ENCODE results near the gene MATCAP1. TPM values are rescaled to one million over a fixed set of nuclear protein-coding genes. Genes with fewer than 3 reads are reported as not detected.

The MATCAP1 gene
- total RNA-seq, 8 experiments from 2014 or later: 13.9 to 93.4 (median 55.0) TPM

DNA sequence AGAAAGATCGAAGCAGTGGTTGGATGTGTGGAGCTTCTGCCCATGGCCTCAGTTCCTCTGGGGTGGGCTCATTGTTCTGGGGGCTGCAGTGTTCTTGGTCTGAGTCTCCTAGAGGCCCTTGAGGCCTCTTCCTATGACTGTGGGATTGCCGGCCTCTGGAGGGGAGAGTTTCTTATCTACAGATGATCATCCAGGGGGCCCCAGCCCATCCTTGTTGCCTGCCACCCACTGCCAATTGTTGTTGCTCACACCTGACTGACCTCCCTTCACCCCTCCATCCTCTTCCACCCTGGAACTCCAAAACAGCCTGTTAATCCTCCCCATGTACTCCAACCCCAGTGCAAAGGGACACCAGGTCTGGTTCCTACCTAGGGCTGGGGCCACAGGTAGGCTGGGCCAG, 38.8 kb downstream of the MATCAP1 start:
- WGBS, 10 experiments: 40 to 100% (median 90%) methylated on average over 1 to 2 of the region's 2 CpGs; no CpG with 5 or more reads in 5 of the 10 experiments
- Histone ChIP-seq H3K4me1 (replicated peaks in 1 of 2) (no peaks in the 10 kb centered on the region), H3K27ac (no peak overlapping the region), H3K4me3 (no peak overlapping the region)
- in situ Hi-C loops (cut with MboI; ENCODE audit: low pct_unique_long_range_greater_than_20kb in 2 of 9, low sequenced_read_pairs in 9 of 9, unreplicated experiment in 9 of 9): no loop called here
- ATAC-seq (replicated peaks in 6 of 8): no peak

DNA sequence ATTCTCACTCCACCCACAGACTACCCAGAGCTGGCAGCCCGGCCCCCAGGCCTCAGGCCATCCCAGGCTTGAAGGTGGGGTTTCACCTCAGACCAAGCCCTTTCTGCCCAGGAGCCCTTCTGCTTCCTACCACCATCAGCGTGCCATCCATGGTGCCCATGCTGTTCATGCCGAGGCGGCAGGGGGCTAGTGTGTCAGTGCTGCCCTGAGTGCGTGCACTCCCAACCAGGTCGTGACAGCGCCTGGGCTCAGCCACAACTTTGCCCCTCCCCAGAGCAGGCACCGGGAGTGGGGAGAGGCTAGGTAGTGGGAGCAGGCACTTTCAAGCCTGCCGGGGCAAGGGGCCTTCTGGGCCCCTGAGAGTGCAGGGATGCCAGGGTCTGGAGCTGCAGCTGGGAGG, 41.4 kb downstream of the MATCAP1 start:
- 80 to 100% (median 97%) methylated on average over 1 to 5 of the region's 9 CpGs; no CpG with 5 or more reads in 7 of the 10 experiments for WGBS, 10 experiments
- Histone ChIP-seq H3K27ac (no peak overlapping the region), H3K4me3 (no peak overlapping the region), H3K4me1 (replicated peaks in 1 of 2) (no peaks in the 10 kb centered on the region)
- in situ Hi-C loops (cut with MboI; ENCODE audit: low pct_unique_long_range_greater_than_20kb in 2 of 9, low sequenced_read_pairs in 9 of 9, unreplicated experiment in 9 of 9): no loop called here
- no peak for ATAC-seq (replicated peaks in 6 of 8)

DNA sequence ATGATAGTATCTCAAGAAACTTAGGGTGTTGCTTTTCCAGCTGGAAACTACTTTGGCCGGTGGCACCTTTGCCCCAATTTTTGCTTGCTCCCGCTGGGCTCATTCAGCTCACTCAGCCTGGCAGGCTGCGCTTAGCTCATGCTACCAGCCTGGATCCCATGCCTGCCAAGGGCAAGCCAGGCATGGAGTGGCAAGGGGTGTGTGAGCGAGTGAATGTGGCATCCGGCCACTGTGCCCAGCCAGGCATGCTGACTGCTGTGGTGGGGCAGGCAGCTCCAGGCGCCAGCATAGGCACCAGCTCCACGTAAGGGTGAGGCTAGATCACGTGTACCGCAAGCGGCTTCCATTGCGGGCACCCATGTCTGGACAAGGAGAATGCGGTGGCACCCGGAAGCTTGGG, 42.4 kb downstream of the MATCAP1 start:
- Histone ChIP-seq H3K27ac (no peak overlapping the region), H3K4me3 (no peak overlapping the region), H3K4me1 (replicated peaks in 1 of 2) (no peaks in the 10 kb centered on the region)
- WGBS, 10 experiments: 83 to 100% (median 96%) methylated on average over 1 to 8 of the region's 13 CpGs; no CpG with 5 or more reads in 3 of the 10 experiments
- in situ Hi-C loops (cut with MboI; ENCODE audit: low pct_unique_long_range_greater_than_20kb in 2 of 9, low sequenced_read_pairs in 9 of 9, unreplicated experiment in 9 of 9): no loop called here
- no peak for ATAC-seq (replicated peaks in 6 of 8)

DNA sequence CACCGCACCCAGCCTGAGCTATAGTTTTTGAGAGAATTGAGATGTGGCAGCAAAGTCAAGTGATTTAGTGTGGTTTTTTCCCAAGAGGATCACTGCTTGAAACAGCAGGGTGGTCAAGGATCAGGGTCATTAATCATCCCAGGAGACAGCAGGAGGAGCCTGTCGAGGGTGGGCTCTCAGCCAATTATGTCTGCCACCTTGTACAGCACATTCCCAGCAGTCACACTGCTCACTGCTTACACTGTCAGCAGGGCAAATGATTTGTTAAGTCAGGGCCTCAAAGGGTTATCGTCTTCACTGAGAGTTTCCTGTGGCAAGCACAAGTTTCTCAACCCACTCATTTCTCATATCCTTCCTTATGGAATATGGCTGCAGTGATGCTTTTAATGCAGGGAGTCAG, 46.2 kb downstream of the MATCAP1 start:
- in situ Hi-C loops (cut with MboI; ENCODE audit: low pct_unique_long_range_greater_than_20kb in 2 of 9, low sequenced_read_pairs in 9 of 9, unreplicated experiment in 9 of 9): no loop called here
- no peak overlapping the region for H3K27ac ChIP-seq
- peak in 1 of 8 experiments; percentile 22 for ATAC-seq (replicated peaks in 6 of 8)

DNA sequence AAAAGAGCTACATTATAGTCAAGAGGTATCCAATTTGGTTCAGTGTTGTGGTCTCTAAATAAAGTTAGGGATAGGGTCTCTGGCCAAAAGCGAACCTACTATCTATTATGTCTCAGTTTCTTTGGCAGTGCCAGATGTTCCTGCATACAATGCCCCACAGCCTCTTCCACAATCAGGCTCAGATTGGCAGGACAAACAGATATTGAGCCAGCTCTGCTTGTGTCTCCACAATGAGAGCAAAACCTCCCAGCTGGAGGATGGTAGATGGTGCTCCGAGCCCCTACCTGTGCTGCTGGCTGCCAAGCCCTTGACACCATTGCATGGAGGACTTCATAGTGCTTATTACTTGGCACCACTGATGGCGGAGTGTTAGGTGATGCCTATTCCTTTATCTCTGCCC, 54.3 kb downstream of the MATCAP1 start:
- 77 to 100% (median 100%) methylated on average over 1 to 3 of the region's 3 CpGs; no CpG with 5 or more reads in 5 of the 10 experiments for WGBS, 10 experiments
- Histone ChIP-seq H3K4me3 (no peak overlapping the region), H3K27ac (no peak overlapping the region), H3K4me1 (replicated peaks in 1 of 2) (no peaks in the 10 kb centered on the region)
- in situ Hi-C loops (cut with MboI; ENCODE audit: low pct_unique_long_range_greater_than_20kb in 2 of 9, low sequenced_read_pairs in 9 of 9, unreplicated experiment in 9 of 9): no loop called here
- ATAC-seq (replicated peaks in 6 of 8): no peak

More for the DNA sequence above, 46.2 kb downstream of the MATCAP1 start:
- no peak overlapping the region for H3K4me3 ChIP-seq
- 0 to 59% (median 35%) methylated on average over 1 to 3 of the region's 3 CpGs; no CpG with 5 or more reads in 3 of the 10 experiments for WGBS, 10 experiments
- no peaks in the 10 kb centered on the region for H3K4me1 ChIP-seq (replicated peaks in 1 of 2)

DNA sequence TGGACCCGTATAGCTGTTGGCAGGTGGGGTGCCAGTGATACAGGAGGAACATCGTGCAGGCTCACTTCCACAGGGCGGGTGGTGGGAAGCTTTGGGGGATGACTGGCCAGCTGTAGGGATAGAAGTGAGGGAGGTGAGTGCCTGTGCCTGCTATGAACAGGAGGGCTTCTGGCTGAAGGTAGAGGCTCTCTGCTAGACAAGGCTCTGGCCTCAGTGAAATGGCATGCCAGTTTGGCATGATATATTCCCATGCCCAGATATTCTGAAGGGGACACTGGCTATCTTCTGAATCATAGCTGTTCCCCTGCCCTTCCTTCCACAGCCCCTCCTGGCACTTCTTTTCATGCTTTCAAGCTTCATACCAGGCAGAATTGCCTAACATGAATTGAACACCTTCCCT, 54.9 kb downstream of the MATCAP1 start:
- no peak overlapping the region for H3K27ac ChIP-seq
- H3K4me1 ChIP-seq (replicated peaks in 1 of 2): no peaks in the 10 kb centered on the region
- in situ Hi-C loops (cut with MboI; ENCODE audit: low pct_unique_long_range_greater_than_20kb in 2 of 9, low sequenced_read_pairs in 9 of 9, unreplicated experiment in 9 of 9): no loop called here
- WGBS, 10 experiments: 80 to 100% (median 100%) methylated on average over 1 to 3 of the region's 3 CpGs; no CpG with 5 or more reads in 5 of the 10 experiments
- no peak for ATAC-seq (replicated peaks in 6 of 8)
- H3K4me3 ChIP-seq: no peak overlapping the region

DNA sequence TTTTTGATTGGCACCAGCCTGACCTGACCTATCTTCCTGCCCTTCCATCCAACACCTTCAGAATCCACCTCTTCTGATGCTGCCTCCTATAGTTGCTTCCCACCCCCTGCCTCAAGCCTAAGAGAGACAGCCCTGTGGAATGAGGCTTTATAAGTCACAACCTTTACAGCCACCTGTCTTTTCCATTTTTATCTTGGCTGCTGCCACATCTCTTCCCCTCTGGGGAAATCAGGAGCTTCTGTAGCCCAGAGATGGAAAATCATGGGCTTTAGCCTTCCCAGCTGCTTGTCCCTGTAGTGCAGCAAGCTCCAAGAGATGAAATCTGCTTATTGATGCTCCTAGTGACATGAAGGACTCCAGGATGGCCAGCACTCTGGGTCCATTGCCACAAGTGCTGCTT, 55.3 kb downstream of the MATCAP1 start:
- no peaks in the 10 kb centered on the region for H3K4me1 ChIP-seq (replicated peaks in 1 of 2)
- in situ Hi-C loops (cut with MboI; ENCODE audit: low pct_unique_long_range_greater_than_20kb in 2 of 9, low sequenced_read_pairs in 9 of 9, unreplicated experiment in 9 of 9): no loop called here
- no peak overlapping the region for H3K4me3 ChIP-seq
- no peak overlapping the region for H3K27ac ChIP-seq
- ATAC-seq (replicated peaks in 6 of 8): no peak

Other genes with a start within 250 kb of the MATCAP1 start
- gene CIAO2B, start 249.6 kb downstream of the MATCAP1 start, total RNA-seq: 100 to 1,000 TPM in 7 of 8 experiments, 10 to 100 TPM in 1; 95.4 to 159 (median 112) TPM
- 10 to 100 TPM; 16.8 to 73.9 (median 32.2) TPM for gene CES2, start 248.4 kb downstream of the MATCAP1 start, total RNA-seq
- gene CES3, start 222.7 kb downstream of the MATCAP1 start, total RNA-seq: 1 to 10 TPM in 2 of 8 experiments, under 1 TPM in 6; 0.09 to 1.9 (median 0.53) TPM
- 10 to 100 TPM in 3 of 8 experiments, 1 to 10 TPM in 4, under 1 TPM in 1; 0.96 to 27.4 (median 7.1) TPM for gene CES4A, start 195.4 kb downstream of the MATCAP1 start, total RNA-seq
- 10 to 100 TPM; 20.1 to 77.7 (median 33.0) TPM for gene CBFB, start 154.8 kb downstream of the MATCAP1 start, total RNA-seq
- 10 to 100 TPM; 10.4 to 18.8 (median 14.9) TPM for gene PHAF1, start 74.0 kb downstream of the MATCAP1 start, total RNA-seq
- gene B3GNT9, start 33.0 kb downstream of the MATCAP1 start, total RNA-seq: 10 to 100 TPM in 2 of 8 experiments, 1 to 10 TPM in 4, under 1 TPM in 2; 0.54 to 20.9 (median 4.3) TPM
- gene TRADD, start 24.1 kb downstream of the MATCAP1 start, total RNA-seq: 10 to 100 TPM in 3 of 8 experiments, 1 to 10 TPM in 4, under 1 TPM in 1; 0.42 to 18.0 (median 6.6) TPM
- gene FBXL8, start 24.0 kb downstream of the MATCAP1 start, total RNA-seq: 10 to 100 TPM in 3 of 8 experiments, 1 to 10 TPM in 5; 1.0 to 44.5 (median 9.0) TPM
- gene HSF4, start 19.2 kb downstream of the MATCAP1 start, total RNA-seq: 10 to 100 TPM in 7 of 8 experiments, 1 to 10 TPM in 1; 4.6 to 33.1 (median 18.4) TPM
- gene NOL3, start 13.4 kb downstream of the MATCAP1 start, total RNA-seq: 10 to 100 TPM in 7 of 8 experiments, 1 to 10 TPM in 1; 7.3 to 28.0 (median 15.3) TPM
- gene EXOC3L1, start 6.2 kb upstream of the MATCAP1 start, total RNA-seq: 1 to 10 TPM in 4 of 8 experiments, under 1 TPM in 4; 0.29 to 3.6 (median 0.98) TPM
- 10 to 100 TPM; 27.7 to 83.7 (median 48.5) TPM for gene E2F4, start 8.2 kb upstream of the MATCAP1 start, total RNA-seq
- 1 to 10 TPM in 5 of 8 experiments, under 1 TPM in 3; 0.43 to 2.8 (median 1.2) TPM for gene ELMO3, start 15.2 kb upstream of the MATCAP1 start, total RNA-seq
- 10 to 100 TPM; 39.4 to 83.1 (median 58.0) TPM for gene TMEM208, start 43.2 kb upstream of the MATCAP1 start, total RNA-seq
- 10 to 100 TPM in 7 of 8 experiments, 1 to 10 TPM in 1; 5.5 to 26.8 (median 12.1) TPM for gene FHOD1, start 63.5 kb upstream of the MATCAP1 start, total RNA-seq
- gene SLC9A5, start 65.0 kb upstream of the MATCAP1 start, total RNA-seq: 1 to 10 TPM in 7 of 8 experiments, under 1 TPM in 1; 0.92 to 2.4 (median 1.4) TPM
- 10 to 100 TPM in 2 of 8 experiments, 1 to 10 TPM in 6; 1.4 to 39.0 (median 5.6) TPM for gene PLEKHG4, start 95.6 kb upstream of the MATCAP1 start, total RNA-seq
- 1 to 10 TPM in 3 of 8 experiments, under 1 TPM in 5; 0.15 to 1.8 (median 0.90) TPM for gene KCTD19, start 142.8 kb upstream of the MATCAP1 start, total RNA-seq
- gene LRRC36, start 142.9 kb upstream of the MATCAP1 start, total RNA-seq: 1 to 10 TPM in 2 of 8 experiments, under 1 TPM in 2, not detected in 4; 0.43 to 1.5 (median 1.0) TPM
- gene TPPP3, start 209.5 kb upstream of the MATCAP1 start, total RNA-seq: 100 to 1,000 TPM in 1 of 8 experiments, 10 to 100 TPM in 4, 1 to 10 TPM in 2, under 1 TPM in 1; 0.85 to 247 (median 33.2) TPM
- gene ZDHHC1, start 232.5 kb upstream of the MATCAP1 start, total RNA-seq: 10 to 100 TPM in 1 of 8 experiments, 1 to 10 TPM in 7; 3.4 to 14.6 (median 4.6) TPM
- gene HSD11B2, start 247.2 kb upstream of the MATCAP1 start, total RNA-seq: 10 to 100 TPM in 4 of 8 experiments, 1 to 10 TPM in 3, under 1 TPM in 1; 0.64 to 17.4 (median 6.8) TPM